ENCODE results near the gene NUDT22.

NUDT22 gene

GRCh38 chr11:64206457-64207255 lies 19.4 kb upstream of the NUDT22 start, which contains the start of gene FERMT3:
Gene FERMT3, plus strand, starts transcription at chr11:64206721. Its CDS starts 644 bp downstream, at chr11:64207365.
- peak in 1 of 2 donors; percentile 51 for DNase-seq (ENCODE audit: low read depth in 2 of 2)

- DNase-seq (ENCODE audit: low read depth in 2 of 2) = peak; percentile 72 to 82
These were observed 18.6 kb upstream of the NUDT22 start for GRCh38 chr11:64207256-64208085.

GRCh38 chr11:64208086-64208795 lies 17.8 kb upstream of the NUDT22 start:
- no peak for DNase-seq (ENCODE audit: low read depth in 2 of 2)

GRCh38 chr11:64208796-64209562 lies 17.1 kb upstream of the NUDT22 start:
- no peak for DNase-seq (ENCODE audit: low read depth in 2 of 2)

GRCh38 chr11:64209563-64209843 lies 16.6 kb upstream of the NUDT22 start:
- DNase-seq (ENCODE audit: low read depth in 2 of 2) = no peak

- DNase-seq (ENCODE audit: low read depth in 2 of 2) = no peak
These were observed 15.6 kb upstream of the NUDT22 start for GRCh38 chr11:64210301-64211020.

- no peak for DNase-seq (ENCODE audit: low read depth in 2 of 2)
These were observed 14.7 kb upstream of the NUDT22 start for GRCh38 chr11:64211181-64211872.

- no peak for DNase-seq (ENCODE audit: low read depth in 2 of 2)
These were observed 9.2 kb upstream of the NUDT22 start for GRCh38 chr11:64216879-64217278.

- no peak for DNase-seq (ENCODE audit: low read depth in 2 of 2)
These were observed 7.3 kb upstream of the NUDT22 start for GRCh38 chr11:64218628-64219353.

- DNase-seq (ENCODE audit: low read depth in 2 of 2) = no peak
These were observed 6.8 kb upstream of the NUDT22 start for GRCh38 chr11:64219354-64219684.

- DNase-seq (ENCODE audit: low read depth in 2 of 2) = no peak
These were observed 6.3 kb upstream of the NUDT22 start for GRCh38 chr11:64219755-64220154.

- DNase-seq (ENCODE audit: low read depth in 2 of 2) = no peak
These were observed 5.8 kb upstream of the NUDT22 start for GRCh38 chr11:64220271-64220670.

- DNase-seq (ENCODE audit: low read depth in 2 of 2) = no peak
These were observed 5.3 kb upstream of the NUDT22 start for GRCh38 chr11:64220798-64221197.

- DNase-seq (ENCODE audit: low read depth in 2 of 2) = no peak
These were observed 3.4 kb upstream of the NUDT22 start for GRCh38 chr11:64222651-64223000.

GRCh38 chr11:64223001-64223651 lies 2.9 kb upstream of the NUDT22 start:
- no peak for DNase-seq (ENCODE audit: low read depth in 2 of 2)

- no peak for DNase-seq (ENCODE audit: low read depth in 2 of 2)
These were observed 1.8 kb upstream of the NUDT22 start for GRCh38 chr11:64224151-64224890.

- no peak for DNase-seq (ENCODE audit: low read depth in 2 of 2)
These were observed 1.0 kb upstream of the NUDT22 start for GRCh38 chr11:64224891-64225607.

- peak in 1 of 2 donors; percentile 39 for DNase-seq (ENCODE audit: low read depth in 2 of 2)
These were observed 505 bp downstream of the NUDT22 start for GRCh38 chr11:64226507-64227051.

Measured in stimulated activated CD8-positive, alpha-beta memory T cell treated with anti-CD3 and anti-CD28 coated beads, Interleukin-15, amount 100 ng/mL, for 4 hours (primary cell).